Activated naive CD8-positive, alpha-beta T cell treated with anti-CD3 and anti-CD28 coated beads, Interleukin-2, amount 50 U/mL, for 16 hours (primary cell): ENCODE measurements around the gene AMBP.

Experiments used
- DNase-seq: peaks from one replicate; pipeline ENCODE4 v3.0.0-alpha.2; 2020; ENCODE audit warnings: low read depth, low spot score

AMBP gene

DNA sequence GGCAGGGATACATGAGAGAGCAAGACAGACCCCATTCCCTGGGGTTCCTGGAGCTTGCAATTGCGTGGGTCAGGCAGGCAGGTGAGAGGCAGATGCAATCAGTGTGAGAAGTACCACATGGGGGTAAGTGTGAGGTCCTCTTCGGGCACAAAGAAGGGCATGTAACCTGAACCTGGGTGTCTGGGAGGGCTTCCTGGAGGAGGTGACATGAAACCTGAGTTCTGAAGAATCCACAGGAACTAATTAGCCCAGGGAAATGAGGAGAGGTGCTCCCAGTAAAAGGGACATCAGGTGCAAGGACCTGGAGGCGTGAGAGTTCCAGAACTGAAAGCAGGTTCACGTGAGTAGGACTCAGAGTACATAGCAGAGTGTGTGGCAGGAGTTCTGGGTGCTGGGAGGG lies 2.5 kb downstream of the AMBP start:
- DNase-seq: no peak

DNA sequence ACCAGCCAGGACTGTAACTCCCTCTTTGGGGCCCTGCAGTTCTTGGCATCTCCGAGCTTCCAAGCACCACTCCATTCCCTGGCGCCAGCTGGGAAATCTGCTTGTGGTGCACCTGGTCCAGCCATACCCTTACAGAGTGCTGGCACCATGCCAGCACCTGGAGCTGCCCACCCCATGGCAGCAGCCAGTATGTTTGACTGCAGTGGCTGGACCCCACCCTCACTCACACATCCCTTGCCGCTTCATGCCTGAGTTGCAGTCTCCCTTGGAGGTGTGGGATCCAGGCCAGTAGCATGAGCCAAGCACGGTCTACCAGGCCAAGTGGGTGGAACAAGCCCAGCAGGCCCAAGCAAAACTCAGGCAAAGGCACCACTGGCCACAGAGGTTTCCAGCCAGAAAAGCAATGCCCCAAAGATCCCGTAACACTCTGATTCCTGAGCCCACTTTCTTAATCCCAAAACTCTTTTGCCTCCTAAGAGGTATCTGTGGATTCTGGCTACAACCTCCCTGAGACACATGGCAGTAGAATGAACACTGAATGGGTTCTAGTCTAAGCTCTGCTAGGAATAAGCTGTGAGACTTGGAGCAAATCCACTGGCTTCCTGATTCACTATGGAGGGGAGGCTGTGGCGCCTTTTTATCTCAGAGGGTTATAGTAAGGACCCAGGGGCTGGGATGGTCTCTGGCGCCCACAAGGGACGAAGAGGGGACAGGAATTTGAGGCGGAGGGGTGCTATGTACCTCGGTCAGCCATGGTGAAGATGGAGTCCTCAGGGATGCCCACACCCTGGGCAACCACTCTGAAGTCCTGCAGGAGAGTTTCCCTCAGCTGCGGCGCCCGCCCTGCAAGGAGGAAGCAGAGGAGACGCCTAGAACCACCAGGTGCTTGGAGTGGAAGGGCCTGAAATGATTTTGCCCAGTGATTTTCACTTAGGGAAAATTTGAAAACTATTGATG lies 5.6 kb downstream of the AMBP start:
- no peak for DNase-seq

- no peak for DNase-seq
These were observed 6.8 kb downstream of the AMBP start for GRCh38 chr9:114071197-114071795.

- DNase-seq: no peak
These were observed 7.7 kb downstream of the AMBP start for GRCh38 chr9:114070188-114071103.

- DNase-seq: no peak
These were observed 8.5 kb downstream of the AMBP start for GRCh38 chr9:114069476-114070187.

DNA sequence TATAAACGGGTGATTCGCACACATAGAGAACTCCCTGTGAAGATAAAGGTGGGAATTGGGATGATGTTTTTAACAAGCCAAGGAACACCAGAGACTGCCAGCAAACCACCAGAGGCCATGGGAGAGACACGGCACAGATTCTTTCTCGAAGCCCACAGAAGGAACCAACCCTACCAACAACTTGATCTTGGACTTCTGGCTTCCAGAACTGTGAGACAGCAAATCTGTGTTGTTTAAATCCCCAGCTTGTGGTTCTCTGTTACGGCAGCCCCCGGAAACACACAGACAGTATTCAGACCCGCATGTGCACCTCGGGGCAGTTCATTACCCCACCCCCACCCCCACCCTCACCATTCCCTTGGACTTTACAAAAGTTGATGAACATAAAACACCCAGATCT lies 12.8 kb downstream of the AMBP start:
- DNase-seq: no peak

- DNase-seq: no peak
These were observed 16.1 kb downstream of the AMBP start for GRCh38 chr9:114061830-114062474.

- DNase-seq: no peak
These were observed 16.8 kb downstream of the AMBP start for GRCh38 chr9:114061292-114061691.

- DNase-seq: no peak
These were observed 17.4 kb downstream of the AMBP start for GRCh38 chr9:114060711-114061110.

DNA sequence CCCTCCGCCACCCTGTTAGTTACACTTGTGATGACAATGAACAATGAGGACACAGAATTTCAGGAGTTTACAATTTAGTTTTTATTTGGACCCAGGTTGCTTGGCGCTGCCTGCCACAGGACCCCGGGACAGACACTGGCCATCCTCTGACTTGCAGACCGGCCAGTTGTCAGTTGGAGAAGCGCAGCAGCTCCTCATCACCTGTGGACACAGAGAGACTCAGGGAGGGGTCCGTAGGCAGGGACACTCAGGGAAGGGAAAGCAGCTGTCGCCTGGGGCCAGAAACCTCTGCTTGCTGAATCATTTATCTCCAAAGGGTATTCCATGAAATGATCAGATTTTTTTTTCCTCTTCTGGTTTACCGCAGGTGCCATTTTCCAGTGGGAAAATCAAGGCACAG lies 18.0 kb downstream of the AMBP start:
- DNase-seq: no peak

DNA sequence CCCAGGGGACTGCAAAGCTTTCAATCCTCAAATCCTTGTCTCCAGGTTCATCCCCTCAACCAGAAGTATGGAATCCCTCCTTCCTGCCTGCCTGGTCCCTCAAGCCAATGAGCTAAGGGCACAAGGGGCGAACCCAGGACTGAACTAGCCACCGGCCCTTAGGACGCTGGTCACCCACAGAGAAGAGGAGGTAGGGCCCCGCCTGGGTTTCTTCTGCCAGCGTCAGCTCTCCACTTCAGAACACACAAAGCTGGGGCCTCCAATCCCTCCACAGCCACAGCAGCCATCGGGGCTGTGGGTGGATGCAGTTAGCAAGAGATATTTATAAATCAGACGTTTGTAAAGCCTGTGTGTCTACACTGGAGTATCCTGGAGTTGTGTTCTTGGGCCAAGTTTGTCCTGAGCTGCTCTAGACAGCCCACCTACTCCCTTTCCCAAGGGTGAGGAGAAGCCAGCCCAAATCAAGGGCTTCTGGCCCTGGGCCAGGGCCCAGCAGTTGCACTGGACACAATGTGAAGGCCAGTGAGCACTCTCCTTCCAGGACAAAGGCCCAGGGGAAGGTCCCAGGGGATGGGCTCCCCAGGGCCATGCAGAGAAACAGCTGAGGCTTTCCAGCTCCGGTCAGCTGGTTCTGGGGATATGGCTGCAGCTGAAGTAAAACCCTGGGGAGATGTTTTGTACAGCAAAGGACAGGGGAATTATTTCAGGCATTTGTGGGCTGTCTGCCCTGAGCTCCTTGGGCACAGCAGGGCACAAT lies 18.9 kb downstream of the AMBP start:
- DNase-seq: no peak

DNA sequence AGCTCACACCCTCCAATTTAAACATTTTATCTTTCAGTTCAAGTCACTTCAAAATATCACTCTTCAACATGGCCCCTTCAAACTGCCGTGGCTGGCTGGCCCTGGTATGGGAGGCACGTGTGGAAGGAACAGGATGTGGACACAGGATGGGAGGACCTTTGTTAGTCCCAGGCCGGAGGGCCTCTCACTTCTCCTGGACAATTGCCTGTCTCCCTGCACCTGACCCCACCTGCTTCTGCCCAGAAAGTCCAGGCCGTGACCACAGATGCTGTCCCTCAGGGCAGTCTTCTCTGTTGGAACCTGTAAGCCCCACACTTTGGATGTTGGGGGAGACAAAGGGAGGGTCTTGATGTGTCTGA lies 19.4 kb downstream of the AMBP start:
- no peak for DNase-seq

DNA sequence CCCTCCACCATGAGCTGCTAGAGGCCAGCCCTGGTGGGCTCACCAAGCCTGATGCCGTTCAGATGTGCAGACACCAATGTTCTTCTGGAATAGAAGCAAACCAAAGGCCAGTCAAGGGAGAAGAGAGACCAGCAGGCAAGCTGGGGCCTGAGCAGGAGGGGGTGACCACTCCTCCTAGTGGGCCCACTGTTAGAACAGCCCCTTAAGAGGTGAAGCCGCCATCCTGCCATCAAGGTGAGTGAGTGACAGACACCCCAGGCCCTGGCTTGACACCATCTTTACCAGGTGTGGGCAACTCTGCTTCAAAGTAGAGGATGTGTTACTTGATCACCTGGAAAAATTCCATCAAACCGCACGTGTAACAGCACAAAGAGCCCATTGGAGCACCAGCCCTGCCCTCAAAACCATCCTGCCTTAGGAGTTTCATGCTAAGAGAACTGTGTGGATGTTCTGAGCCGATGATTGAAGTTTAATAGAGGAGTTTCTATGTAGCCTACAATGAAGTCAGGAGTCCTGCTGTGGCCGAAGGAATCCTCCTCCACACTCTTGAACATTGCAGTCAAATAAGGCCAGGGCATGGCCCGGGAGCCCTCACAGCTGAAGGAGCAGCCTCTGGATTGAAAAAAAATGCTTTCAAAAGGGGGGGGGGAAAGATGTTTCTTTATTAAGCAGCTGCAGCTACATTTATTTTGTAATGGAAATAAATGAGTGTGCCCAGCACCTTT lies 20.8 kb downstream of the AMBP start:
- DNase-seq: no peak

DNA sequence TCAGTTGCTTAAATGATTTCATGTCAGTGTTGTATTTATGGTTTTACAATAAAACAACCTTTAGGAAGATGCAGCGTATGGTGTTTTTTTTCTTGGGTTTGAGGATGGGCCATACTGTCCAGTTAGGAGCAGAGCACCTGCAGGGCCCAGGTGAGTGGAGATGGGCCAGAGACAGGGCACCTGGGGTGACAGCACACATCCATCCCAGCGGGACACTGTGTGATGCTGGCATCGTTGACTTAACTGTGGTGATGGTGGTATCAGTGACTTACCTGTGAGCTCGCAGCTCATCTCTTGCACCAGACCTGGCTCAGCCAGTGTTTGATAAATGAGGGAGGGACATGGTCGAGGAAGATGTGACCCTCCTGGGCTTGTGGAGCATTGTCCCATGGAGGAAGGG lies 21.6 kb downstream of the AMBP start:
- DNase-seq: no peak

GRCh38 chr9:114055894-114056293 lies 22.2 kb downstream of the AMBP start:
- no peak for DNase-seq

GRCh38 chr9:114055061-114055460 lies 23.0 kb downstream of the AMBP start:
- DNase-seq: no peak

DNA sequence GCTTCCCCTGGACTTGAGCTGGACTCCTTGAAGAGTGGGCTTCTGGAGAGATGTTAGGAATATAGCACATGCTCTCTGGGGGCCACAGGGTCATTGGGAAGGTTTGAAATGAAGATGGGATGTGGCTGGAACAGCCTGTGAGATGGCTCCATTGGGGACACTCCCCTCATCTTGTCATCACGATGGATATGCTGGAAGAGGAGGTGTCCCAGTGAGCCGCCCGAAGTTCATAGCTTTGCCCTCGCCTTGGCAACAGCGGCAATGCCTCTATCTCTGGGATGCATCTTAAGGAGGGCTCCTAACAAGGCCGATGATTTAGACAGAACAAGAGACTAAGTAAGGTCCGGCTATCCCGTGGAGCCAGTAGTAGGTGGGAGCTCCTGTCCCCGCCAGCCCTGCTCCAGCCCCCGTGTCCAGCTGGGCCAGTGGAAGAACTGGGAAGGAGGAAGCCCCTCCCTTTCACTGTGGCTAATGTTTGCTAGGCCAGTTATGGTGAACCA lies 23.9 kb downstream of the AMBP start:
- no peak for DNase-seq

GRCh38 chr9:114053246-114054005 lies 24.7 kb downstream of the AMBP start:
- no peak for DNase-seq

GRCh38 chr9:114051706-114052105 lies 26.4 kb downstream of the AMBP start:
- no peak for DNase-seq
